ENCODE results near the gene IPO11.

Gene IPO11

GRCh38 chr5:62572918-62573514, 160.5 kb downstream of the IPO11 start:
- no peak for DNase-seq (ENCODE audit: low read depth)

- no peak for DNase-seq (ENCODE audit: low read depth)
These were observed 162.0 kb downstream of the IPO11 start for GRCh38 chr5:62574599-62574998.

- DNase-seq (ENCODE audit: low read depth): no peak
These were observed 162.5 kb downstream of the IPO11 start for GRCh38 chr5:62575066-62575465.

GRCh38 chr5:62575489-62575888, 162.9 kb downstream of the IPO11 start:
- no peak for DNase-seq (ENCODE audit: low read depth)

DNA sequence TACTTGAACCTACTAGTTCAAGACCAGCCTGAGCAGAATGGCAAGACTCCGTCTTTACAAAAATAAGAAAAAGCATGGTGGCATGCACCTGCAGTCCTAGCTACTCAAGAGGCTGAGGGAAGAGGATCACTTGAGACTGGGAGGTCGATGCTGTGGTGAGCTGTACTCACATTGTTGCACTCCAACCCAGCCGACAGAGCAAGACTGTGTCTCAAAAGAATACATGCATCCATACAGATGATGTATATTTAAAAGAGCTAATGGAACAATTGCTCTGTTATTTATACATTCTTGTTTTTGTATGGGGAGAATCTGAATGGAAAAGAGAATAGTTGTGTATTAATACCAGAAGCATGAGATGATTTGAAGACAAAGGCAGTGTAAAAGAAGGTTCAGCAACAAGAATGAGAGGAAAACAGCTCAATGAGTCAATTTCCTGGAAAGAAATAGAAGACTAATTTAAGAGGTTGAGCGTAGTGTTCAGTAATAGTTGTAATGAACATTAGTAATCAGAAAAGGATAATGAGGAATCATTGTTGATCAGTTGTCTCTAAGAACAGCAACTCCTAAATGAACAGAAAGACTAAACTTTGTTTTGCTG, 164.1 kb downstream of the IPO11 start:
- no peak for DNase-seq (ENCODE audit: low read depth)

DNA sequence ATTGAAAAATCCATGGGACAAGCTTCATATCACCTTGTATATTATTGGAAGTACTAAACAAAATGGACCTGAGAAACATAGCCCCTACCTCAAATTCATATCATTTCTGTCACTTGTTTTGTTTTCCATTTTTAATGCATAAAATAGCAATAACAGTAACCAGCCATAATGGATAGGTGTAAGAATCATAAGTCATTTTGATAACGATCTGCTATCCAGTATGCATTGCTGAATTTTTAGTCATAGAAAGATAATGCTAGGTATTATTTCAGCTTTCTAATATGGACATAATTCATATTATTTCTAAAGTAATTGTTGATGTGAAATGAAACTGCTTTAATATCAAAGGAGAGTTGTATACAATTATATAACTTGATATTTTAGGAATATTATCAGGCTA, 164.9 kb downstream of the IPO11 start:
- no peak for DNase-seq (ENCODE audit: low read depth)

GRCh38 chr5:62578540-62578939, 166.0 kb downstream of the IPO11 start, which contains the start of gene LRRC70:
LRRC70 (plus strand) TSS chr5:62578819; CDS start chr5:62579439, 620 bp downstream.
- no peak for DNase-seq (ENCODE audit: low read depth)

GRCh38 chr5:62579761-62580160, 167.2 kb downstream of the IPO11 start:
- DNase-seq (ENCODE audit: low read depth): no peak

DNA sequence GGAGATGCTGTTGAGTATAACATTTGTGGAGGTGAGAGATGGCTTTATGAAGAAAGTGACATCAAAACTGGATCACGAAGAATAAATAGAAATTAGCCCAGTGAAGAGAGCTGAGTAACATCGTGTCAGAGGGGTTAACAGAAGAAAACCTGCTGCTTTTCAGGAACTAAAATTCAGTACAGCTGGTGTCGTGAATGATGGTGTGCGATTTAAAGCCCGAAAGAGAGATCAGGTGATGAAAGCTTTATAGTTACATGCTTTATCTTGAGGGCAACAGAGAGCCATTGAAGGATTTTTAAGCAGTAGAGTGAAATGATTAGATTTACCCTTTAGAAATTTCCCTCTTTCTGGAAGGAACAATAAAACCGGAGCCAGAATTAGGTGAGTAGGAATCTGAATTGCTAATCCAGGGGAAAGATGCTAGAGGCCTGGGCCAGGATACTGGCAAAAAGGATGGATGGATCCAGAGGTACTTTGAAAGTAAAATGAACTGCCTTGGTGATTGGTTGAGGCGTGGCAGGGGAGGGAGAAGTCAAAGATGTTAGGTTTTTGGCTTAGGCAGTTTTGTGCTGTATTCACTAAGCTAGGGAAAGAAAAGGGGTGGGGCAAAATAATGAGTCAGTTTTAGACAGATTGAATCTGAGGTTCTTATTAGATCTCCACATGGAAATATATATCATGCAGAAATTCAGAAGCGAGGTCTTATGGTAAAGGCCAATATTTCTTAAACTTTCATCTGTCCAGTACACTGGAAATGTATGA, 169.5 kb downstream of the IPO11 start:
- no peak for DNase-seq (ENCODE audit: low read depth)

GRCh38 chr5:62584391-62584790, 171.8 kb downstream of the IPO11 start:
- DNase-seq (ENCODE audit: low read depth): no peak

DNA sequence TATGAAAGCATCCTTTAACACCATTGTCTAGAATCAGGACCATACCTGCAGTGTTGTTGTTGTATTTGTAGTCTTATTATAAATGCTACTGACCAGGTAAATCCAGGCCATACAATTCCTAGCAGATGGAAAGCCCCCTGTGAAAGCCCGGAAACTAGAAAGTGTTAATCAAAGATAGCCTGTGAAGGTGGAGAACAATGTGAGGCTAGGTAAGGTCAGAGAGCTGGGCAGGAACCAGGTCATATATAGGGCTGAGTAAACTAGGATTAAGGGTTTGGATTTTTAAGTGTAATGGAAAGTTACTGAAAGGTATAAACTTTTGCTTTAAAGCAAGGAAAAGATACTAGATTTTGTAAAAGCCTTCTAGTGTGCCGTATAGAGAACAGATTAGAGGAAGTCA, 172.7 kb downstream of the IPO11 start:
- no peak for DNase-seq (ENCODE audit: low read depth)

- no peak for DNase-seq (ENCODE audit: low read depth)
These were observed 173.2 kb downstream of the IPO11 start for GRCh38 chr5:62585751-62586150.

- DNase-seq (ENCODE audit: low read depth): no peak
These were observed 175.2 kb downstream of the IPO11 start for GRCh38 chr5:62587737-62588136.

DNA sequence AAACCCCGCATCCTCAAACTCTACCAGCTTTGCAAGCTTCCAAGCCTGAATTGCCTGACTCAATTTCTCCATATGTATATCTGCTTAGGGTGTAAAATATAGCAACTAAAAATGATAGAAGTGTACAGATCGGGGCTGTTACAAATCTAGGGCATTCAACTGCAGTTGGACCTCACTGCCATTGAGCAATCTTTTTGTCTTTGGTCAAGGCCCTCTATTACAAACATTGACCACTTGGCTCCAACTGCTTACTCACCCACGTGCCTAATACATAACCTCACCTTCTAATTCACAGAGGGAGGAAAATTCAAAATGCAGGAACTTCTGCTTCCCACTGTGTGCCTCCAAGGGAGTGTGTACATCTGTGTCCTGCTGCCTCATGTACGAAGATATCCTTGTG, 176.1 kb downstream of the IPO11 start:
- no peak for DNase-seq (ENCODE audit: low read depth)

DNA sequence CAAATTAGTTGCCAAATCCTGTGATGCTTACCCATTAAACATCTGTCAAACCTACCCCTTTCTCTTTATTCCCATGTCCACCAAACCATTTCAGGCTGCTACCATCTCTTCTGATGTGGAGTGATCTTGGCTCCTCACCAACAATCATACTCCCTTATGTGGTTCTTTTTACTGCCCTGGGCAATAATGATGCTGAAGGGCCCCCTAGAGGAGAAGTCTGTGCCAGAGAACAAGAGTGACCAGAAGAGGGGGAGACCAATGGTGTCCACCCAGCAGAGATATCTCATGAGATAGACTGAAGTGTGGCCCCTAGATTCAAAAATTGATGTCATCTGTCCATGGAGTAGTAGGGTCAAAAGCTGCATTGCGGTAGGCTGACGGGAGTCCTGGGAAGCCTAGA, 176.9 kb downstream of the IPO11 start:
- no peak for DNase-seq (ENCODE audit: low read depth)

DNA sequence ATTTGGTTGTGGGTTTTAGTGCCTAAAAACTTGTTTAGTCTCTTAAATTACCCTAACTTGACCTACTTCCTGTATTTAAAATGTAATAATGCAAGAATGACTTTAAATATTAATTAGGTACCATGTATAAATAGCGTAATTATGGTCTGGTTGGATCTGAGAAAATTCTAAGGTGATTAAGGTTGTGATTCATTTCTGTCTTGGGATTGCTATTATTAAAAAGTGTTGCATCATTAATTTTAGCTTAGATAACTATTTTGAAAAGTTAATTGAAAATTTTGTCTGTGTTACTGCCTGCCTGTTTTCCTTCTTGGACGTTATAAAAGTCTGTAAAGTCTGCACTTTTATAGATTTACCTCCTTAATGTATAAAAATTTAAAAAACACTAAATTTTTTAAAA, 177.8 kb downstream of the IPO11 start:
- no peak for DNase-seq (ENCODE audit: low read depth)

GRCh38 chr5:62592558-62592957, 180.0 kb downstream of the IPO11 start:
- no peak for DNase-seq (ENCODE audit: low read depth)

GRCh38 chr5:62593331-62593730, 180.8 kb downstream of the IPO11 start:
- no peak for DNase-seq (ENCODE audit: low read depth)

DNA sequence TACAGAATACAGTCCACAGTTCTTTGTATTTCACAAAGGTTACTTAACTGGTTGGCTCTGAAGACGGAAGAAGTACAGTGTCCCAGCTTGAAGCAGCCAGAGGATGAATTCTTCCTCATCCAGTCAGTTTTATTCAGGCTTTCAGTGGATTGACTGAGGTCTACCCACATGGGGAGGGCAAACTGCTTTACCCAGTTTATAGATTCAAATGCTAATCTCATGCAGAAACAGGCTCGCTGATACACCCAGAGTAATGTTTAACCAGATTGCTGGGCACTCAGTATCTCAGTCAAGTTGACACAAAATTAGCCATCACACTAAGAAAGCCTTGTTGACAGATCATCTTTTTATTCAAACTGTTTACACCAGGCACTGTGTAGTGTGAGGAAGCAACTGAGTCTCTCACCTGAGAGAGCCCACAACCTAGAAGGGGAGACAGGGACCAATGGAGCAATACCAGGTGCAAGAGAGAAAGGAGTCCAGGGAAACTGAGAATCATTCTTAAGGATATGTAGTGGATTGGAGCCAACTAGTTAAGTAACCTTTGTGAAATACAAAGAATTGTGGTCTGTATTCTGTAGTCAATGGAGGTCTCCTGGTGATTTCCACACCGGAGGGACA, 181.9 kb downstream of the IPO11 start:
- DNase-seq (ENCODE audit: low read depth): no peak

GRCh38 chr5:62596096-62596495, 183.5 kb downstream of the IPO11 start:
- DNase-seq (ENCODE audit: low read depth): no peak

DNA sequence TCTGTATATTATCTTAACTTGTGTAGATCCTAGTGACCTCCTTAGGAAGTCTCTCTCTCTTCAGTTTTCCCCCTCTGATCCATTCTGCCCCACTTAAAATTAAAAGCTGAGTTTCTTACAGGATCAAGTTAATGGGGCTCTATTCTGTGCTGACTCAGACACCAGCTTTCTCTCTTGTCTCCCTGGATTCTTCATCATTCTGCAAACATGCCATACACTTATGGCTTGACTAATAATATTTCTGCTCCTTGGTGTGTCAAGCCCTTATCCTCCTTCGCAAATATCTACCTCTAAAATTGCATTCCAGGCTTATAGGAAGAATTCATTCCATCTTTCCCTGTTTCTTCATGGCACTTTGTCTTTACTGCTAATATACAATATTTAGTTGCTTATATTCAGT, 184.1 kb downstream of the IPO11 start:
- DNase-seq (ENCODE audit: low read depth): no peak

- no peak for DNase-seq (ENCODE audit: low read depth)
These were observed 184.8 kb downstream of the IPO11 start for GRCh38 chr5:62597314-62597713.

Data from activated gamma-delta T cell treated with anti-CD3 and anti-CD28 coated beads, Interleukin-2, amount 50 U/mL, for 16 hours (primary cell).